ENCODE results near the gene PANK3.
"Not testable (repeated sequence)": the region's sequence is repeated elsewhere in the genome, so short reads cannot be mapped to it uniquely, and the experiment has no call there.

PANK3 gene

DNA sequence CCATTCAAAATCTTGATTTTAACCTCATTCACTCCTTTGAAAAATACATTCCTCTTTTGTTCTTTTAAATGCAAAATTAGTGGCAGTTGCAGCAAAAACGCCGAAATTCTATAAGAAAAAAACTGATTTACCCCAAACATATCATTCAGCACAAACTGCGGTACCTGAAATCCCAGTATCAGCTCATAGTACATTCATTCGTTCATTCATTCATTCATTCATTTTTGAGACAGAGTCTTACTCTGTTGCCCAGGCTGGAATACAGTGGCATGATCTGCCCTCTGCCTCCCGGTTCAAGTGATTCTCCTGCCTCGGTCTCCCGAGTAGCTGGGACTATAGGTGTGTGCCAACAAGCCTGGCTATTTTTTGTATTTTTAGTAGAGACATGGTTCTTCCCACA is 29.6 kb downstream of the PANK3 start:
- Histone ChIP-seq H3K4me2 (ENCODE audit: low read length, poor library complexity, severe bottlenecking) (no peak overlapping the region), H3K18ac (ENCODE audit: low read depth in 1 of 2, low read length in 2 of 2) (no peak overlapping the region), H2BK5ac (ENCODE audit: low read depth, low read length, poor library complexity, severe bottlenecking) (no peak overlapping the region), H2AFZ (ENCODE audit: low read depth, low read length) (no peak overlapping the region), H3K36me3 (ENCODE audit: control insufficient read depth in 1 of 2, insufficient read depth in 2 of 2, low read depth in 1 of 2, low read length in 2 of 2) (peaks cover 8 to 64% of the 10 kb centered on the region in 2 experiments), H3K9me3 (ENCODE audit: control insufficient read depth, low read length) (no peaks in the 10 kb centered on the region), H3K14ac (ENCODE audit: low read length in 2 of 2) (no peak overlapping the region), H3K23ac (ENCODE audit: low read length in 2 of 2) (no peak overlapping the region), H2AK5ac (ENCODE audit: low read length, severe bottlenecking) (no peak overlapping the region), H3K27me3 (ENCODE audit: control insufficient read depth in 1 of 2, insufficient read depth in 1 of 2, low read length in 2 of 2) (no peaks in the 10 kb centered on the region), H3K9ac (ENCODE audit: low read length) (no peak overlapping the region), H3K27ac (ENCODE audit: low read length, poor library complexity, severe bottlenecking) (no peak overlapping the region), H4K8ac (ENCODE audit: low read length) (no peak overlapping the region), H3K4me3 (ENCODE audit: insufficient read depth in 1 of 2, low read depth in 1 of 2, low read length in 2 of 2) (no peak overlapping the region), H3K79me1 (replicated peaks; ENCODE audit: low read length, poor library complexity, severe bottlenecking) (peaks cover 10% of the 10 kb centered on the region), H3K4me1 (ENCODE audit: control insufficient read depth, insufficient read depth, low read depth, low read length) (no peaks in the 10 kb centered on the region), H2BK15ac (ENCODE audit: low read depth, poor library complexity, severe bottlenecking) (peak overlapping the region; percentile 67), H2BK120ac (ENCODE audit: low read depth, low read length) (no peak overlapping the region), H4K91ac (ENCODE audit: low read length) (no peak overlapping the region), H3K4ac (ENCODE audit: low read depth in 1 of 2, low read length in 2 of 2) (no peak overlapping the region), H2BK12ac (ENCODE audit: low read length in 2 of 2) (no peak overlapping the region)
- 98% methylated on average over 5 of the region's 7 CpGs for WGBS
- no peak for DNase-seq

DNA sequence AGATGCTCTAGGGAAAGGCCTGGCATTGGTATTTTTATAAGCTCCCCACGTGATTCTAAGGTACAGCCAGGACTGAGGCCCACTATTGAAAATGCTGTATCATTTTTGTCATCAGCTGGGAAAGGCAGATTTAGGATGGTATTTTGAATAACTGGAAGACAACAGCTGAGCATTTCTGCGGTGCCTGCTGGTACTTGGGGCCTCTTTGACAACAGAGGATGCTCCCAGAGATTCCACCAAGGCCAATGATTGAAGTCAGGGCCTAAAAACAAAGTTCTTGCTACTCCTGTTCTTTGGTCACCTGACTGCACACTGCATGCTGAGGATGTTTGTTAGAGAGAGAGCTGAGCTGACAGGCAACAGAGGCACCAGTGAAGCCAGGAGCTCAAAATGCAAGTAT is 42.0 kb downstream of the PANK3 start:
- H2AFZ ChIP-seq (ENCODE audit: low read depth, low read length): no peak overlapping the region
- H2BK12ac ChIP-seq (ENCODE audit: low read length in 2 of 2): no peak overlapping the region
- no peak overlapping the region for H3K4me3 ChIP-seq (ENCODE audit: insufficient read depth in 1 of 2, low read depth in 1 of 2, low read length in 2 of 2)
- H3K4me1 ChIP-seq (ENCODE audit: control insufficient read depth, insufficient read depth, low read depth, low read length): no peaks in the 10 kb centered on the region
- no peak overlapping the region for H4K91ac ChIP-seq (ENCODE audit: low read length)
- H3K79me1 ChIP-seq (replicated peaks; ENCODE audit: low read length, poor library complexity, severe bottlenecking): no peaks in the 10 kb centered on the region
- no peak overlapping the region for H4K8ac ChIP-seq (ENCODE audit: low read length)
- H3K14ac ChIP-seq (ENCODE audit: low read length in 2 of 2): no peak overlapping the region
- H2BK5ac ChIP-seq (ENCODE audit: low read depth, low read length, poor library complexity, severe bottlenecking): no peak overlapping the region
- H2BK15ac ChIP-seq (ENCODE audit: low read depth, poor library complexity, severe bottlenecking): no peak overlapping the region
- 58% methylated on average over 2 of the region's 2 CpGs for WGBS
- H3K18ac ChIP-seq (ENCODE audit: low read depth in 1 of 2, low read length in 2 of 2): no peak overlapping the region
- no peaks in the 10 kb centered on the region for H3K9me3 ChIP-seq (ENCODE audit: control insufficient read depth, low read length)
- H3K27ac ChIP-seq (ENCODE audit: low read length, poor library complexity, severe bottlenecking): no peak overlapping the region
- no peak overlapping the region for H2AK5ac ChIP-seq (ENCODE audit: low read length, severe bottlenecking)
- peaks cover 8 to 27% of the 10 kb centered on the region in 2 experiments for H3K27me3 ChIP-seq (ENCODE audit: control insufficient read depth in 1 of 2, insufficient read depth in 1 of 2, low read length in 2 of 2)
- H3K4ac ChIP-seq (ENCODE audit: low read depth in 1 of 2, low read length in 2 of 2): no peak overlapping the region
- H3K36me3 ChIP-seq (ENCODE audit: control insufficient read depth in 1 of 2, insufficient read depth in 2 of 2, low read depth in 1 of 2, low read length in 2 of 2): no peaks in the 10 kb centered on the region
- no peak for DNase-seq
- H3K4me2 ChIP-seq (ENCODE audit: low read length, poor library complexity, severe bottlenecking): no peak overlapping the region
- H3K23ac ChIP-seq (ENCODE audit: low read length in 2 of 2): no peak overlapping the region
- no peak overlapping the region for H2BK120ac ChIP-seq (ENCODE audit: low read depth, low read length)
- H3K9ac ChIP-seq (ENCODE audit: low read length): no peak overlapping the region

DNA sequence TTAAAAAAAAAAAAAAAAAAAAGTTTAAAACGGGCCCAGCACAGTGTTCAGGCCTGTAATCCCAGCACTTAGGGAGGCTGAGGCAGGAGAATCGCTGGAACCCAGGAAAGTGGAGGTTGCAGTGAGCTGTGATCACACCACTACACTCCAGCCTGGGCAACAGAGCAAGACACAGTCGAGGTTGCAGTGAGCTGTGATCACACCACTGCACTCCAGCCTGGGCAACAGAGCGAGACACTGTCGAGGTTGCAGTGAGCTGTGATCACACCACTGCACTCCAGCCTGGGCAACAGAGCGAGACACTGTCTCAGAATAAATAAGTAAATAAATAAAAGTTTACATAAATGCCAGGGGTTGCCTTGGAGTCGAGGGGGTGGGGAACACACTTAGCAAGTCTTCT is 44.8 kb downstream of the PANK3 start:
- not testable (repeated sequence) for H2BK12ac ChIP-seq (ENCODE audit: low read length in 2 of 2); H3K4me1 ChIP-seq (ENCODE audit: control insufficient read depth, insufficient read depth, low read depth, low read length); H3K9ac ChIP-seq (ENCODE audit: low read length); H2BK5ac ChIP-seq (ENCODE audit: low read depth, low read length, poor library complexity, severe bottlenecking); H3K79me1 ChIP-seq (replicated peaks; ENCODE audit: low read length, poor library complexity, severe bottlenecking); H3K14ac ChIP-seq (ENCODE audit: low read length in 2 of 2); H3K4me2 ChIP-seq (ENCODE audit: low read length, poor library complexity, severe bottlenecking); H2BK120ac ChIP-seq (ENCODE audit: low read depth, low read length); DNase-seq; H3K4ac ChIP-seq (ENCODE audit: low read depth in 1 of 2, low read length in 2 of 2); H3K27ac ChIP-seq (ENCODE audit: low read length, poor library complexity, severe bottlenecking); H4K8ac ChIP-seq (ENCODE audit: low read length); H2AK5ac ChIP-seq (ENCODE audit: low read length, severe bottlenecking); H4K91ac ChIP-seq (ENCODE audit: low read length); H3K4me3 ChIP-seq (ENCODE audit: insufficient read depth in 1 of 2, low read depth in 1 of 2, low read length in 2 of 2); H3K9me3 ChIP-seq (ENCODE audit: control insufficient read depth, low read length); H2BK15ac ChIP-seq (ENCODE audit: low read depth, poor library complexity, severe bottlenecking); H3K18ac ChIP-seq (ENCODE audit: low read depth in 1 of 2, low read length in 2 of 2); H3K23ac ChIP-seq (ENCODE audit: low read length in 2 of 2); H2AFZ ChIP-seq (ENCODE audit: low read depth, low read length); H3K36me3 ChIP-seq (ENCODE audit: control insufficient read depth in 1 of 2, insufficient read depth in 2 of 2, low read depth in 1 of 2, low read length in 2 of 2)
- H3K27me3 ChIP-seq (ENCODE audit: control insufficient read depth in 1 of 2, insufficient read depth in 1 of 2, low read length in 2 of 2): peaks cover 29 to 51% of the 10 kb centered on the region in 2 experiments
- 78% methylated on average over 6 of the region's 7 CpGs for WGBS

DNA sequence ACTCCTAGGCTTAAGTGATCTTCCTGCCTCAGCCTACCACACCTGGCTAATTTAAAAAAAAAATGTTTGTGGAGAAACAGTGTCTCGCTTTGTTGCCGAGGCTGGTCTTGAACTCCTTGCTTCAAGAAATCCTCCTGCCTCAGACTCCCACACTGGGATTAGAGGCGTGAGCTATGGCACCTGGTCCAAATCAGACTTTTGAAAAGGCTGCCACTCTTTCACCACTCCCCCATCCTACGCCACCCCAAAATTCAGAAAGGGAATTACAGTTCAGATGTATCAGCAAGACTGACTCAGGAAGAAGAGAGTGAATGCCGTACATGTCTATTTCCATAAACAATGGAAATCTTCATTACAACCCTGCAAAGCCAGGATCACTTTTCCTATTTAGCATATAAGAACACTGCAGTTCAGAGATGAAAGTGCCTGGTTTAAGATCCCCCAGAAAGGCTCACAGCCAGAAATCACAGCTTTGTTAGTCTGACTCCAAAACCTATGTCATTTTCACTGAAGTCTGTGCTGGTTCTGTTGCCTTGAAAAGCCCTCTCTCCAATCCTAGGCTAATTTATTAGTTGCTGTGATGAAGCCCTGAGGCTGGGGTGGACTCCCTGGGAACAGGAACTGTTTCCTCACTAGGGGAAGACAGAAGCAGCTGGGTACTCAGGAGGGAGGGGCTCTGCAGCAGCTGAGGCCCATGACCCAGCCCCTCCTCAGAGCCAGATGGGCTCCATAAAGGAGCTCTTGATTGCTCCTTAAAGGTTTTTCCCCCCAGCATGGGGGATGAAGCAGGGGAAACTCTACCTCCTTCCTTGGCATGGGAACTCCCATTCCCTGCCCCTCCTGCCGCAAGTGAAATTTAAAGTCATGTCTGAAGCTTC is 46.9 kb downstream of the PANK3 start:
- no peak overlapping the region for H4K91ac ChIP-seq (ENCODE audit: low read length)
- no peak overlapping the region for H3K4ac ChIP-seq (ENCODE audit: low read depth in 1 of 2, low read length in 2 of 2)
- H2BK120ac ChIP-seq (ENCODE audit: low read depth, low read length): no peak overlapping the region
- DNase-seq: no peak
- H3K4me2 ChIP-seq (ENCODE audit: low read length, poor library complexity, severe bottlenecking): no peak overlapping the region
- H3K9me3 ChIP-seq (ENCODE audit: control insufficient read depth, low read length): peaks cover 4% of the 10 kb centered on the region
- H2BK15ac ChIP-seq (ENCODE audit: low read depth, poor library complexity, severe bottlenecking): no peak overlapping the region
- H2AK5ac ChIP-seq (ENCODE audit: low read length, severe bottlenecking): no peak overlapping the region
- H3K4me1 ChIP-seq (ENCODE audit: control insufficient read depth, insufficient read depth, low read depth, low read length): peaks cover 12% of the 10 kb centered on the region
- peaks cover 38 to 55% of the 10 kb centered on the region in 2 experiments for H3K27me3 ChIP-seq (ENCODE audit: control insufficient read depth in 1 of 2, insufficient read depth in 1 of 2, low read length in 2 of 2)
- no peak overlapping the region for H3K9ac ChIP-seq (ENCODE audit: low read length)
- H2AFZ ChIP-seq (ENCODE audit: low read depth, low read length): no peak overlapping the region
- H3K23ac ChIP-seq (ENCODE audit: low read length in 2 of 2): no peak overlapping the region
- H3K36me3 ChIP-seq (ENCODE audit: control insufficient read depth in 1 of 2, insufficient read depth in 2 of 2, low read depth in 1 of 2, low read length in 2 of 2): peaks cover 0 to 3% of the 10 kb centered on the region in 2 experiments
- H3K79me1 ChIP-seq (replicated peaks; ENCODE audit: low read length, poor library complexity, severe bottlenecking): no peaks in the 10 kb centered on the region
- H3K27ac ChIP-seq (ENCODE audit: low read length, poor library complexity, severe bottlenecking): no peak overlapping the region
- H3K18ac ChIP-seq (ENCODE audit: low read depth in 1 of 2, low read length in 2 of 2): no peak overlapping the region
- H2BK12ac ChIP-seq (ENCODE audit: low read length in 2 of 2): no peak overlapping the region
- no peak overlapping the region for H3K4me3 ChIP-seq (ENCODE audit: insufficient read depth in 1 of 2, low read depth in 1 of 2, low read length in 2 of 2)
- no peak overlapping the region for H3K14ac ChIP-seq (ENCODE audit: low read length in 2 of 2)
- no peak overlapping the region for H4K8ac ChIP-seq (ENCODE audit: low read length)
- H2BK5ac ChIP-seq (ENCODE audit: low read depth, low read length, poor library complexity, severe bottlenecking): no peak overlapping the region
- WGBS: 74% methylated on average over 5 of the region's 6 CpGs
